ENCODE data around the gene TPBGL. TPM values are rescaled to one million over a fixed set of nuclear protein-coding genes. Genes with fewer than 3 reads are reported as not detected.
A peak's percentile ranks its signal among the peaks of the same experiment; 100 is the strongest.

Gene TPBGL, protein sequence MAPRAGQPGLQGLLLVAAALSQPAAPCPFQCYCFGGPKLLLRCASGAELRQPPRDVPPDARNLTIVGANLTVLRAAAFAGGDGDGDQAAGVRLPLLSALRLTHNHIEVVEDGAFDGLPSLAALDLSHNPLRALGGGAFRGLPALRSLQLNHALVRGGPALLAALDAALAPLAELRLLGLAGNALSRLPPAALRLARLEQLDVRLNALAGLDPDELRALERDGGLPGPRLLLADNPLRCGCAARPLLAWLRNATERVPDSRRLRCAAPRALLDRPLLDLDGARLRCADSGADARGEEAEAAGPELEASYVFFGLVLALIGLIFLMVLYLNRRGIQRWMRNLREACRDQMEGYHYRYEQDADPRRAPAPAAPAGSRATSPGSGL
- total RNA-seq = 0.51 TPM

DNA sequence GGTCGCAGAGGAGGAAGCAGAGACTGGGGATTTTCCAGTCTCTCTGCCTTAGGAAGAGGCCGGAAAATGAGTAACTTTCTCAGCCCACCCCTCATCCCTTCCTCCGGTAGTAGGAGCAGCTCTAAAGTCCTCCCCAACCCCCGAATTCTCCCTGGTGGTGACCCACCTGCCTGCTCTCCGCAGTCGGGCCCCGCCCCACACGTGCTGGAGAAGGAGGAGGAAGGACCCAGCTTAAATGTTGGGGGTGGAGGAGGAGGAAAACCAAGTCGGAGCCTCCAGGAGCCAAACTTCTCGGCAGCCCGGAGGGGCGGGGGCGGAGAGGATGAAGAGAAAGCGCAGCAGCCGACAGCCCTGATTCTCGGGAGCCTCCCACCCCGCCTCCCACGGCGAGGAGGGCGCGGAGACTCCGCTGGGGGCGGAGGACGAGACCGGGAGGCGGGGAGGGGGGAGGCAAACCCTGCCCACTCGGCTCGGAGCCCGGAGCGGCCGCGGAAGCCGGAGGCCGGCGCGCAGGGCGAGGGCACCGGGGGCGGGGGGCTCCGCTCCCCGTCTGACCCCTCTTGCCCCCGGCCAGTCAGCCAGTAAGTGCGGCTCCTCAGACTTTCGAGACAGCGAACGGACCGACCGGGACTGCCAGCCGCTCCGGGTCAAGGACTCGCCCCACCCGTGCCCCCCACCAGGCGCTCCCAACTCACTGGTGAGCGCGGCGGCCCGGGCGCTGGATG lies at the start of gene TPBGL:
TSS of gene TPBGL (plus strand) at position 464 of the 725 bp plus-strand sequence. CDS start 276 bp downstream, outside the sequence.
- peak; percentile 24 for DNase-seq

DNA sequence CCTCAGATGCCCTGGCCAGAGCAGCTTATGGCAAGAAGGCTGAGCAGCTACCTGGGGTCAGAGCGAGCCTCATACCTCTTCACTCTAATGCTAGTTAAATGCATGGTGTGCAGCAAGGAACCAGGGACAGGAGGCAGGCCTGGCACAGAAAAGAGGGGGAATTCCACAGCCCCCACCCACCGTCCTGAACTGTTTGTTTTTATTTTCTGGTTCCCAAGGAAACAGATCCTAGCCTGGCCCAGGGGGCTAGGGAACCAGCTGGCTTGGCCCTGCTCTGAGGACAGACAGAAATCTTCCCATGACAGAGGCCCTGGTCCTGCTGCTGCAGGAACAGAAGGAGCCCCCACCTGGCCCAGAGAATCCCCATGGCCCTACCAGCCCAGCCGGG lies 49.2 kb upstream of the TPBGL start:
- DNase-seq = peak; percentile 92

DNA sequence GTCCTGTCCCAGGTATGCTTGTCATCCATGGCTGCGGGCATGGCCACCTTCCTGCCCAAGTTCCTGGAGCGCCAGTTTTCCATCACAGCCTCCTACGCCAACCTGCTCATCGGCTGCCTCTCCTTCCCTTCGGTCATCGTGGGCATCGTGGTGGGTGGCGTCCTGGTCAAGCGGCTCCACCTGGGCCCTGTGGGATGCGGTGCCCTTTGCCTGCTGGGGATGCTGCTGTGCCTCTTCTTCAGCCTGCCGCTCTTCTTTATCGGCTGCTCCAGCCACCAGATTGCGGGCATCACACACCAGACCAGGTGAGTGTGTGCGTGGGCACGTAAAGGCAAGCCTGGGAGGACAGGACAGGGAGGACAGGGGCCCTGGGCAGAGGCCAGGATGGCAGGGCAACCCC lies 47.3 kb upstream of the TPBGL start:
- DNase-seq = no peak

DNA sequence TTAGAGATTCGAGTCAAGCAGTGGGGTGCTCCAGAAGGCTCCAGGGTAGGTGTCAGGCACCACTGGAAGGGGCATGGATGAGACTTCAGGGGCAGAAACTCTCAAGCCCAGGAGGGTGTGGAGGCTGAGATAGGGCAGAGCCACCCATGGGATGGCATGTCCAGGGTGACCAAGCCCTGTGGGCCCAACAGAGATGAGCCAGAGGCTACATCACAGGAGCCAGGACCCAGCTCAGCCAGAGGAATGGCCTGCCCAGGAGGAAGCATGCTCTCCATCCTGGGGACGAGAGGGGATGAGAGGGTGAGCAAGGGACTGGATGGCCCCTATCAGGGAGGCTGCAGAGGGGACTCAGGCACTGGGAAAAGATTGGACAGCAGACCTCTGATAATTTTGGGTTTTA lies 46.9 kb upstream of the TPBGL start:
- DNase-seq = no peak

DNA sequence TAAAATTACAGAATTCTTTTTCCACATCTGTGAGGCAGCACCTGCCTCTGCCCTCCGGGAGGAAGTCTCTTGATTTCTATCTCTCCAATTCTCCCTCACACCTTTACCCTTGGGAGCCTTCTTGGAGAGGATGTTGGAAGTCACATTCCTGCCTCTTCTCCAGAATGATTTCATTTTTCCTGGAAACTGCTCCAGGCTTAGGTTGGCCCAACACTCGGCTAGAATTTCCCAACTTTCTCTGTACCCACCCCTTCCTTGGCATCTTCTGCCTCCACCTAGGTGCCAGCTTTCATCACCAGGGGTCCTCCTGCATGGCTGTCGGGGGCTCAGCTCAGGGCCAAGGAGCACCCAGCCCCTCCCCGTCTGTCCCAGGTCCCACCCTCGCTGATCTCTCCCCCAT lies 46.4 kb upstream of the TPBGL start:
- DNase-seq = peak; percentile 66

DNA sequence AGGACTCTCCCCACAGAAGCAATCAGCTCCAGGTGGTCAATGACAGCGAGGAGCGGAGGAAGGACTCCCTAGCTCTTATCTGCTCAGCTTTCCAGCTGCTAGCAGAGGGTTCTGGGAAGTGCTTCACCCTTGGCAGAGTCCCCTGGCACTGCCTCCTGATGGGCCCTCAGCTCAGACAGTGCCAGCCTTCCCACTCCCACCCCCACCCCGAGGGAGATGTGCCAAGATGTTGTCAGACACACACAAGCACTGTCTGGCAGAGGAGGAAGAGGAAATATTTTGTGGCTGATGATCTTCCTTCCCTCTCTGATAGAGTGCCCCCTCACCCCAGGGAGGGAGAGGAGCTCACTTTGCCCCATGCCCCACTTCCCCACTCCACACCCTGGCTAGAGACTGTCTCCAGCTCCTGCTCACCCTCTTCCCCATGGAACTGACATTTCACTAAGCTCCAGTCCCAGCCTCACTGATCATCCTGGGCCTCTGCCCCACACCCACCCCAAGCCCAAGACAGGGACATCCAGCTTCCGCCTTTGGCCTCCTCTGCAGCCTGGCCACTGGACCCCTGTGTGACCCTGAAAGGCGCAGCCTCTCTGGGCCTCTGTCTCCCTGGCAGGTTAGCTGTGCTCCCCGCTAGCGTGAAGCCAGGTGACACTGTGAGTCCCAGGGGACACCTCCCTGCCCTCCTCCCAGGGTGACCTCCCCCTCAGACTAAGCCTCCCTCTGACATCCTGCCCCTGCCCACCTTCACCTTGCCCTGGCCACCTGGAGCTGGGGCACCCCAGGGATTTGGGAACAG lies 45.2 kb upstream of the TPBGL start:
- peak; percentile 80 for DNase-seq

DNA sequence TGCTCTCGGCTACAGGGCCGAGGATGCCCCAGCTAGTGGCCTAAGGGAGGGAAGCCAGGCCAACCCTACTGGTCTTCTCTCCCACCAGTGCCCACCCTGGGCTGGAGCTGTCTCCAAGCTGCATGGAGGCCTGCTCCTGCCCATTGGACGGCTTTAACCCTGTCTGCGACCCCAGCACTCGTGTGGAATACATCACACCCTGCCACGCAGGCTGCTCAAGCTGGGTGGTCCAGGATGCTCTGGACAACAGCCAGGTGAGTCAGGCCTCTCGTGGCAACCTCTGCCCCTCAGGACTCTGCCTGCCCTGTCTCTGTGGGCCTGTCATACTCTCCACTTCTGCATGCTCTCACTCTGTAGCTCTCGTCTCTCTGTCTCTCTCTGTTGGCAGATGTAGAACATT lies 44.1 kb upstream of the TPBGL start:
- DNase-seq = peak; percentile 23

DNA sequence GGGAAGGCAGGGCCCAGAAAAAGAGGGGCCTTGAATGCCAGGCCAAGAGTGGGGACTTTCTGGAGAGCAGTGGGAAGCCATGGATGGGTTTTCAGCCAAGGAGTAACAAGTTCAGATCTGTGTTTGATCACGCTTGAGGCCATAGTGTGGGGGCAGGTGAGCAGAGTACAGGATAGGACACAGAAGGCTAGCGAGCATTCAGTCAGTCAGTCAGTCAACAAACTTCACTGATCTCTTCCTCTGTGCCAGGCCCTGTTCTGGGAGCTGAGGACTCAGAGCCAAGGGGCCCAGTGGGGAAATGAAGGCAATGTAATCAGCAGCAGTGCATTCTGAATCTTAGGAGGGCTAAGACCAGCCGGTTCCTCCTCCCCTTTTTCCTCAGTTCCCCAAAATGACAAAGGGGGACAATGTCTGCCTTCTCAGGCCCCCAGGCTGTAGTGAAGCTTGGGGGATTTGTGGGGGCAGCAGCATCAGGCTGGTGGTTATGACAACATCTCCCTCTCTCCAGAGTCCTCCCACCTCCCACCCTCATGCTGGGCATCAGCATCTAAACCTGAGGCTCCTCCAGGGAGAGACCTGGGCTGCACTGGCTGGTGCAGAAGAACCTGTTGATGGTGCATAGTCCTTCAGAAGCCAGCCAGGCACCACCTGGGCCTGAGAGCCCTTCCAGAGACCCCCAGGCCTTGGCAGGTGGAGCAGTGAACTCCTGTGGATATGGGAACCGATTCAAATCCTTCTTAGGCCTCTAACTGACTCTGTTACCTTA lies 42.9 kb upstream of the TPBGL start:
- DNase-seq = no peak

DNA sequence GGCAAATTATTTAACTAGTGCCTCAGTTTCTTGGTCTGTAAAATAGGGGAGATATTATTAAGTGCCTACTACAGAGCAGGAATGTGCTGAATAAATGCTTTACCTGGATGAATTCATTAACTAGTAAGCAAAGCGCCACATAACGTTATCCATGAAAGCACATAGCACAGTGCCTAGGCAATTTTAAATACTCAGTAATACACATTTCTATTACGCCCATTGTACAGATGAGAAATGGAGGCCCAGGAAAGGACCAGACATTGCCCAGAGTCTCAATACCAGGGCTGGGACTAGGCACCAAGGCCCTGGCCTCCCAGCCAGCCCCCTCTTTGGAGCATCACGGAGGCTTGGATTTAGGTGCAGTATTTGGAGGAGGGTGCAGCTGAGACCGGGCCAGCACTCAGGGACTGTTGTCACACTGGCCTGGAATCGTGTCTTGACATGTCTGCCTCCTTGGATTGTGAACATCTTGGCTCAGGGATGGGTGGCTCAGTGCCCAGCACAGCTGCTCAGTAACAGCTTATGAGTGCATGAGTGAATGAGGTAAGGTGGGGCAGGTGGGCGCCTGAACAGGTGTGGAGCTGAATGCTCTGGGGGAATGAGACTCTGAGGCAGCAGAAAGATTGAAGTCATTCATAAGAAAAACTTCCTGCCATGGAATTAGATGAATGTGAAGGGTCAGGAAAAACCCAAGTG lies 42.1 kb upstream of the TPBGL start:
- DNase-seq = peak; percentile 77

DNA sequence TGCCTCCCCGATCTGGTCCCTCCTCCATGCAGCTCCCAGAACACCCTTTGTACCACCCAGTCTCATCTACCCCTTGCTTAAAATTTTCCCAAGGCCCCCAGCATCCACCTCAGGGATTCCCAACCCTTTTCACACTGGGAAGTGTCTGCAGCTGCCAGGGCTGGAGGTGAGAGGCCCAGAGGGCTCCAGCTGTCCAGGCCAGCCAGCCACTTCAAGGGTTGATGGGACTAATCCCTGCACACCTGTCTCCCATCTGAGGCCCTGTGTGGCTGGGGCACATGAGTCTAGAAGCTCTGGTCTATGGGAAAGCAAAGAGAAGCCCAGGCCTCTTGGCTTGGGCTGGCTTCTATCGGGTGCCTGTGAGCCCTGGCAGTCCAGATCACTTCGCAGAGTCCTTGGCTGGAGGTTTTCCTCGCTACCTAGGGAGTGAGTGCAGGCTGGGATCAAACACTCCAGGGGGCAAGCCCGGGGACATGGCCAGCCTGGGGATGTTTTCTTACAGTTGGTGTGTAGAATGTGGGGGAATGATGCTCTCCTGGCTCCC lies 41.1 kb upstream of the TPBGL start:
- DNase-seq = peak; percentile 71

DNA sequence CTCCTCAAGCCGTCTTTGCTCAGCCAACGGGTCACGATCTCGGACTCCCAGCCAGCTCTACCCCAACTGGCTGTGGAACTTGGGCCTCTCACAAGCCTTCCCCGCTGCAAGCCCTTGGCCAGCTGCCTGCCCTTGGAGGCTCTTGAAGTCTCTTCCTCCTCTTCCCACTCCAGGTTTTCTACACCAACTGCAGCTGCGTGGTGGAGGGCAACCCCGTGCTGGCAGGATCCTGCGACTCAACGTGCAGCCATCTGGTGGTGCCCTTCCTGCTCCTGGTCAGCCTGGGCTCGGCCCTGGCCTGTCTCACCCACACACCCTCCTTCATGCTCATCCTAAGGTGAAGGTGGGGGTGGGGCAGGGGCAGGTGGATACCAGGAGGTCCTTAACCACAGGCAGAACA lies 40.5 kb upstream of the TPBGL start:
- DNase-seq = peak; percentile 71

DNA sequence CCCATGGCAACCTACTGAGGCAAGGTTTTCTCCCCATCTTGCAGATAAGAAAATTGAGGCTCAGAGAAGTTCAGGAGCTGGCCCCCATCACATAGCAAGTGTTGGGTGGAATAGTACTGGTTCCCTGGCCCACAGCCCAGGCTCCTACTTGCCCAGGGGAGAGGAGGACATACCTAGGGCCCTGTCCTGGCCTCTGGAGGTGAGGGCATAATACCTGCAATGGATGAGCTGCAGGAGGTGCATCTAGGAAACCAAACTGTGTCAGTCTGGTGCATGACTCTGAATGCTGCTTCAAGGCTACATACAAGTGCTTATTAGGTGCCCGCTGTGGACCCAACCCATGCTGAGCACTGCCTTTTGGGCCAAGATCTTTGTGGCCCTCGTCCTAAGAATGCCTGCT lies 40.0 kb upstream of the TPBGL start:
- DNase-seq = no peak

DNA sequence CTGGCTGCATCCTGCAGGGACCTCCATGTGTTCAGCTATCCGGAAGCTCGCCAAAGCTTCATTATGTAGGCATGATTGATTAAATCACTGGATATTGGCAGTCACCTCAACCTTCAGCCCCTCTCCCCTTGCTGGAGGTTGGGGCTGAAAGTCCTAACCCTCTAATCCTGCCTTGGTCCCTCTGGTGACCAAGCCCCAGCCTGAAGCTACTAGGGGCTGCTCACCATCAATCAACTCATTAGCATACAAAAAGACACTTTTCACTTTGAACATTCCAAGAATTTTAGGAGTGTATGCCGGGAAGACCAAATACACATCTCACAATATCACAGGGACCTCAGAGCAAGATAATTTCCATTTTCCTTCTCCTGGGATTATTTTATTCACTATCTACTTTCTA lies 38.8 kb upstream of the TPBGL start:
- no peak for DNase-seq

DNA sequence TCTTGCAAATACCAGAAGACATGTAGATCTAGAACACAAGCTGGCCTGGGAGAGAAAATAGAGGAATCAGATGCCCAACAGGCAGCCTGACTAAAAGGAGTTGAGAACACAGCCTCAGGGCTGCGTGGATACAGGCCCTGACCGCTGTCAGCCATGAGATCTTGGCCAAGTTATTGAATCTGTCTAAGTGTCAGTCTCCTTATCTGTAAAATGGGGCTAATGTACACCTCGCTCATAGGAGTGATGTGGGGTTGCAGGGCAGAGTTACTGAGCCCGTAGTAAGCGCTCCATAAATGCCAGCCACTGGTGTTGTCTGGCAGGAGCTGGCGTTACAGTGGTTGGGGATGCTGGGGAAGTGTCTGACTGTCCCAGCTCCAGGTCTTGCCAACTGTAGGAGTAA lies 38.4 kb upstream of the TPBGL start:
- no peak for DNase-seq

DNA sequence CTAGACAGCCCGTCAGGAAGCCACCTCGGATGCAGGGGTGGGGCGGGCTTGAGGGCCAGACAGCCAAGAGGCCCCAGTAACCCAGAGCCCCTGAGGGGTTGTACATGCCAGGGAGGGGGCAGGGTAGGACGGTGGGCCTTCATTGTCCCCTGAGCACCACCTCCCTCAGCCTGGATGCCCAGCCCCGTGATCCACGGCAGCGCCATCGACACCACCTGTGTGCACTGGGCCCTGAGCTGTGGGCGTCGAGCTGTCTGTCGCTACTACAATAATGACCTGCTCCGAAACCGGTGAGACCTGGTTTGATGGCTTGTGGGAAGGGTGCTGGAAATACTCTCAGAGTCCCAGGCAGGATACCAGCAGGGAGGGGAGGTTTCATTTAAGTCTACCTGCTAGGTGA lies 37.4 kb upstream of the TPBGL start:
- DNase-seq = no peak

DNA sequence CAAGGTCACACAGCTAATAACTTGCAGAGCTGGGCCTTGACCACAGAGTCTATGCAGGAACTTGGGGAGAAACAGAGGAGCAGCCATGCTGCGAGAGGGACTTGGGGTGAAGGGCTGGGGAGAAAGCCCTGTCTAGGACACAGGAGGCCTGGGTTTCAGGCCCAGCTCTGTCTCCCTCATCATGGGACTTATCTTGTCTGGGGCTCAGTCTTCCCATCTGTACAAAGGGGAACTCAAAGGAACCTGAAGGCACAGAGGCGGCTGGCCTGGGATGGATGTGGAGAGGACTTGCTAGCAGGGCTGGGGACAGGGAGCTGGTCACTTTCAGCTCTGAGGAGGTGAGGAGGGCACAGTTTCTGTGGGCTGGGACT lies 36.9 kb upstream of the TPBGL start:
- DNase-seq = no peak

DNA sequence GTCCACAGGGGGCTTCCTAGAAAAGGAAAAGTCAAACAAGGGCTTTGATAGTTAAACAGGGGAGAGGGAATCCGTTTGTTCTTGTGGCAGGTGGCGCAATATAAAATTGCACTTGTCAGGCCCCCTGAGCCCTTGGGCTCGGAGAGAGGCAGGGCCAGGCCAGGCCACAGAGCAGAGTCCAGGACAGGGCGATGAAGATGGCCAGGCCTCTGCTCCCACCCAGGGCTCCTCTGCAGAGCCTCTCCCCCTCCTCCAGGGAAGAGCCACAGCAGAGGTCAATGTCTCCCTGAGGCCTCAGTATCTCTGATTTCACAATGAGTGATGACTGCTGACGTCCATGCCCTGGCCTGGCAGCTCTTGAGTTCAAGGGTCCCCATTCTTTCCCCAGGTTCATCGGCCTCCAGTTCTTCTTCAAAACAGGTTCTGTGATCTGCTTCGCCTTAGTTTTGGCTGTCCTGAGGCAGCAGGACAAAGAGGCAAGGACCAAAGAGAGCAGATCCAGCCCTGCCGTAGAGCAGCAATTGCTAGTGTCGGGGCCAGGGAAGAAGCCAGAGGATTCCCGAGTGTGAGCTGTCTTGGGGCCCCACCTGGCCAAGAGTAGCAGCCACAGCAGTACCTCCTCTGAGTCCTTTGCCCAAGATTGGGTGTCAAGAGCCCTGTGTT lies 36.4 kb upstream of the TPBGL start:
- DNase-seq = no peak

DNA sequence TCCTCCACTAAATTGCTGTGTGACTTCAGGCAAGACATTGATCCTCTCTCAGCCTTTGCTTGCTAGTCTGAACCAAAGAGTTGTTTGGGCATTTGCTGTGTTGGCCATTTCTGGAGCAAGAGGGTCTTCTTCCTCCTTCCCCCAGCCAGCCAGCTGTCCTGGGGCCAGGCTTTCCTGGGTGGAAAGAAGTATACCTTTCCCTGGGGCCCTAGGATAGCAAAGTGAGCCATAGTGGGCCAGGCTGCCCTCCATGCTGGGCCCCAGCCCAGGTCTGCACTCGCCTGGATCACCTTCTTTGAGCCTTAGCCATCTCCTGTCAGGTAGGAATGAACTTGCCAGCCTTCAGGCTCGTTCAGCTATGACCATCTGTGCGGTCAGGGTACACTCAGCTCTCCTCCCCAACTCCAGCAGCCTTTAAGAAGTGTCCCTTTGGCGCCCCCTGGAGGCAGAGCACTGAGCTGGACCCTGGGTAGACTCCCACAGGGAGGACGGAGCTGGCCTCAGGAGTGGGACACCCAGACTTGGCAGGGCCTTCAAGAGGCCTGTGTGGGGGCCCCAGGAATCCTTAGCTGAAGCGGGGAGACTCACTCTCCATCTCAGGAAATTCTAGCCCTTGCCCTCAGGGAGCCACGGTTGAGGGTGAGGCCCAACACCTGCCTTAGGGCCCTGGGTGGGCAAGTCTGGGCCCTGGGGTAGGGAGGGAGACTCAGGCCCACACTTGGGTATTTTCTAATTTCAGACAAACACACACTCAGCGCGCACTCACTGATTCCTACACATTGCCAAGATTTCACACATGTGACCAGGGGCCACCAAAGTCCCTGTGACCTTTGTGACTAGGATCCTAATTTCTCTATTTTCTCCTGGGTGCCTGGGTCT lies 35.6 kb upstream of the TPBGL start:
- peak; percentile 93 for DNase-seq

DNA sequence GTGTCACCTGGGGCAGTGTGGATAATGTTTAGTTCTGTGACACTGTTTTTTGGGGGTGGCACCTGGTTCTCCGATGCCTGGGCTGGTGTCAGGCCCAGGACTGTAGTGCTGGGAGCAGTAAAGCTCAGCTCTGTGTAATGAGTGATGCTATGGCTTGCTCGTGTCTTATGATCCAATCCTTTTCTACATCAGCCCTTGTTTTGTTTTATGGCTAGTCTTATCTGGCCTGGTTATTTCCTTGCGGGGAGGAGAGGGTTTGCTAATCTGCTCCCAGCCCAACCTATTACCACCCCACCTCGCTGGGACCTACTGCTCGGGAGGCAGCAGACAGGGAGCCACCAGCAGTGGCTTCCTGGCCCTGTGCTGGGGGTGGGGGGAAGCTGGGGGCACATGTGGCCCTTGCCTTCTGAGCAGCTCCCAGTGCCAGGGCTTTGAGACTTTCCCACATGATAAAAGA lies 35.0 kb upstream of the TPBGL start:
- no peak for DNase-seq

DNA sequence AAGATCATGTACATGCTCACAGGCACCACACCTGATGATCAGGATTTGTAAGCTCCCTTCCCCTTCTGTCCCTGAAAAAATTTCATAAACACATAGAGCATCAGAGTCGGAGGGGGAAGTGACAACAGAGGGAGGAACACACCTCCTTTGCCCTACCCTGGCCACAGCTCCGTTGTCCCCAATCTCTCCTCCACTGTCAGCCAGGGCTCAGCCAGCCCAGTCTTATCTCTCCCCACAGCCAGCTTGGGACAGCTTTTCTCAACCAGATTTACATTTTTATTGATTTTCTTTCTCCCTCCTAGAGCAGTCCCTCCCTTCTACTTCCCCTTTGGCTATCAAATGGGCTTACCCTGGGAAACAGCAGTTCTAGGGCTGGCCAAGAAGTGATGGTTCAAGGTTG lies 32.1 kb upstream of the TPBGL start:
- DNase-seq = no peak

All from tongue (tissue), 2 donors.